ENCODE measurements around the gene AGPAT3. TPM values are rescaled to one million over a fixed set of nuclear protein-coding genes. Genes with fewer than 3 reads are reported as not detected.

Gene AGPAT3
- total RNA-seq, 1 donor from 2014 or later: 65.9 TPM

DNA sequence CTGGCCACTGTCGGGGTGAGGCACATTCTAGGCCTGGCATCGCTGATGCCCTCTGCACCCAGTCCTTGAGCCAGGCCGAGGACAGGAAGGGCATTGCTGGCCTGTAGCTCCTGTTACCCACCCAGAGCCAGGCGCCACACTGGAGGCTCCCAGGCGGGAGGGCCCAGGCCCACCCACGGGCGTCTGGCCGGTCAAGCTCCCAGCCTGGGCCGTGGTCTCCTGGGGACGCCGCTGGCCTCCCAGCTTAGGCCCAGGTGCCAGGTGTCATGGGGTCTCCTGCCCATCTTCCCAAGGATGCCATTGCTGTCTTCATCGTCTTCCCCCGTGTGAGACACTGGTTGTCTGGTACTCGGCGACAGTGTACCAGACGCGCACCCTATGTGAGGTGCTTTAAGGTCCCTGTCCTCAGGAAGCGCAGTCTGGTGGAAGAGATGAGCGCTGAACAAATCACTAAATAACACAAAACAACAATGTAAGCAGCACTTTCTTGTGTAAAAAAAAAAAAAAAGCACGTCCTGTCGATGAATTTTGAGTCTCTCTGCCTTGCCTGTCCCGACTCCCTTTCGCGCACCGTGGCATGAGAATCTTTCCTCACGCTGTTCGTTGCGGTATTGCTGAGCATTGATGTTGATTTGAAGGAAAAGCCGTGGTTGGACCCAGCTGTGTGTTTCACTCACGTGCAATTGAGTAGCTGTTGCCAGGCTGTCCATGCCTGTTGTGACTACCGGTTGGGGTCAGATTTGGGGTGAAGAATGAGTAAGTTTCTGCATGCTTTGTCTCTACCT lies 120.1 kb downstream of the AGPAT3 start:
- H3K27me3 ChIP-seq: no peaks in the 10 kb centered on the region
- intact Hi-C loops (cut with DNase I): no loop called here
- DNase-seq (ENCODE audit: low spot score in 2 of 2): no peak
- no peaks in the 10 kb centered on the region for H3K9me3 ChIP-seq
- peaks cover 27 to 40% of the 10 kb centered on the region in 2 donors for H3K36me3 ChIP-seq
- no peaks in the 10 kb centered on the region for H3K4me1 ChIP-seq
- H3K4me3 ChIP-seq: no peak overlapping the region
- TF ChIP-seq, protein P1, sequence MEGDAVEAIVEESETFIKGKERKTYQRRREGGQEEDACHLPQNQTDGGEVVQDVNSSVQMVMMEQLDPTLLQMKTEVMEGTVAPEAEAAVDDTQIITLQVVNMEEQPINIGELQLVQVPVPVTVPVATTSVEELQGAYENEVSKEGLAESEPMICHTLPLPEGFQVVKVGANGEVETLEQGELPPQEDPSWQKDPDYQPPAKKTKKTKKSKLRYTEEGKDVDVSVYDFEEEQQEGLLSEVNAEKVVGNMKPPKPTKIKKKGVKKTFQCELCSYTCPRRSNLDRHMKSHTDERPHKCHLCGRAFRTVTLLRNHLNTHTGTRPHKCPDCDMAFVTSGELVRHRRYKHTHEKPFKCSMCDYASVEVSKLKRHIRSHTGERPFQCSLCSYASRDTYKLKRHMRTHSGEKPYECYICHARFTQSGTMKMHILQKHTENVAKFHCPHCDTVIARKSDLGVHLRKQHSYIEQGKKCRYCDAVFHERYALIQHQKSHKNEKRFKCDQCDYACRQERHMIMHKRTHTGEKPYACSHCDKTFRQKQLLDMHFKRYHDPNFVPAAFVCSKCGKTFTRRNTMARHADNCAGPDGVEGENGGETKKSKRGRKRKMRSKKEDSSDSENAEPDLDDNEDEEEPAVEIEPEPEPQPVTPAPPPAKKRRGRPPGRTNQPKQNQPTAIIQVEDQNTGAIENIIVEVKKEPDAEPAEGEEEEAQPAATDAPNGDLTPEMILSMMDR (IDR thresholded peaks at IDR 0.05): no peak
- H3K27ac ChIP-seq: no peak overlapping the region

DNA sequence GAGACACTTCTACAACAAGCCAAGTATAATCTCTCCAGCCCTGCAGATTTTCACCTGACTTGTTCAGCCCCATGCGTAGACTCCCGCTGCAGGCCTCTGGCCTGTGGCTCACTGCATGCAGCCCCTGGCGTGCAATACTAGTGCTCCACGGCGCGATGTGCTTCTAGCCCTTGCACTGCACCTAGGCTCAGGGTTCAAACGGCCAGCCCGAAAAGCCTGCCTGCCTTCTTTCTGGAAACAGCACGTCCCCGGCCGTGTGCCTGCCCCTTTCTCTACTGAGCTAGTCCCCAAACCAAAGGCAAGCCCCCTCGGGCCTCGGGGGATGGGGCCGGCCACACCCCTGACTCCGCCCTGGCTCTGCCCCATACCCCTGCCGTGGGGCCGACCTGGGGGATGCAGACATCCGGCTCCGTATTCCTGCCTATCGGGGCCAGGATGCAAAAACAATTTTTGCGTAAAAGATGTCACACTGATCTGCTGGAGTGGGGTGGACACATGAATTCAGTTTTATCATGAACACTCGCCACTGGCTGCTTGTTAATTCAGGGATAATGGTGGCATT lies 120.7 kb downstream of the AGPAT3 start:
- Histone ChIP-seq H3K4me1 (no peaks in the 10 kb centered on the region), H3K36me3 (peaks cover 26 to 36% of the 10 kb centered on the region in 2 donors), H3K27ac (no peak overlapping the region), H3K27me3 (no peaks in the 10 kb centered on the region), H3K9me3 (no peaks in the 10 kb centered on the region), H3K4me3 (no peak overlapping the region)
- TF ChIP-seq, protein P1 (IDR thresholded peaks at IDR 0.05): no peak
- intact Hi-C loops (cut with DNase I): no loop called here
- no peak for DNase-seq (ENCODE audit: low spot score in 2 of 2)

DNA sequence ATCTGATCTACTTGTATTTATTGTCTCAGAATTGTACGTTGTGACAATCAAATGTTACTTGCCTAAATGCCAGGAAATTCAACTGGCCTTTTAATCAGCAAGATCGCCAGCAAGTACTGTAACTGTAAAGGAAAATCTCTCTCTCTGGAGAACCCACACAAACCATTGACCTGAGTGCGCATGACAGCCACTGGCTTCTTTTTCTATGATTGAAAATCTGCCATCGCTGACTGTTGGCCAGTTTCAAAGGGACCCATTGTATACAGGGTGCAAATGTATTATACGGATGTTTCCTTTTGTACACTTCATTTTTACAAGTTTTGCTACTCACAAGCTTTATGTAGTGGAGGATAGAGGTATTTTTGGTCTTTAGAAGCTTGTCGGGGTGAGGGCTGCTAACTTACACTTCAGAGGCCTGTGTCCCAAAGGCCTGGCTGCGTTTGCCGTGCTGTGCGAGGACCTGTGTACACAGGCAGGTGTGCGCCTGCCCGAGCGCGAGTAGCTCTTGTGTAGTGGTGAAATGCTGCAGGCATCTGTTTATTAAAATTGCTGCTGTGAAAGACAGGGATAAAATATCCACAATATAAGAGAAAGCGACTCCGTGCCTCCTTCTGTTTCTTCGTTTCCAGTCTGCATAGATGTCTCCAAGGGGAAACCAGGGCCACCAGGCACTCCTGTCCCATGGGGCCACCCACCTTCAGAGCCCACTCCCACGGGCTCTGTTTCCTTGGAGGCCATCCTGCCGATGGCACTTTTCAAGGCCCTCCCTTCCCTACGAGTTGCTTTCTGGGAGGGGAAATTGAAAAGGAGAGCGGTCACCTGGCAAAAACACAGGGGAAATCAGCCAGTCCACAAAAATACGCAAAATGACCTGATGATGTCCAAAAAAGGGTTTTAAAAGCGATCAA lies 121.8 kb downstream of the AGPAT3 start:
- intact Hi-C loops (cut with DNase I): no loop called here
- no peak overlapping the region for H3K4me3 ChIP-seq
- no peak overlapping the region for H3K27ac ChIP-seq
- no peaks in the 10 kb centered on the region for H3K9me3 ChIP-seq
- TF ChIP-seq, protein P1 (IDR thresholded peaks at IDR 0.05): no peak
- DNase-seq (ENCODE audit: low spot score in 2 of 2): no peak
- H3K4me1 ChIP-seq: no peaks in the 10 kb centered on the region
- H3K27me3 ChIP-seq: no peaks in the 10 kb centered on the region
- peaks cover 18 to 26% of the 10 kb centered on the region in 2 donors for H3K36me3 ChIP-seq

DNA sequence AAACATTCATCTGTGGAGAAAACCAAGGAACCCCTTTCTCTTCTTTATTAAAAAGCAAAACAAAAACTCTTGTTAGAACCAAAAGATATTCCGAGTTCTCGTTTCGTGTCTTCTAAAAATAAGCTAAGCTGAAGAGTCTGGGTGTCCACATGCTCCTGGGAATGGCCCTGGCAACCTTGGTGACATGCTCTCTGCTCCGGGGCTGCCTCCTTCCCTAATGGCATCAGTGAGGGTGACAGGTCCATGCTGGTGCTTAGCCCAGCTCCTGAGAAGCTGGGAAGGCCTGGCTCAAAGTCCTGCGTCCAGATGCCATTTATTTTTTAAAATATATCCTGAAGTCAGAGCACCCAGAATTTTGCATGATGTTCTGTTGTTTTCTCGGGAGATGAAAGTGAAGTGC lies 122.5 kb downstream of the AGPAT3 start:
- TF ChIP-seq, protein P1 (IDR thresholded peaks at IDR 0.05): no peak
- H3K9me3 ChIP-seq: no peaks in the 10 kb centered on the region
- no peak overlapping the region for H3K27ac ChIP-seq
- DNase-seq (ENCODE audit: low spot score in 2 of 2): no peak
- no peaks in the 10 kb centered on the region for H3K27me3 ChIP-seq
- no peak overlapping the region for H3K4me3 ChIP-seq
- no peaks in the 10 kb centered on the region for H3K4me1 ChIP-seq
- intact Hi-C loops (cut with DNase I): no loop called here
- H3K36me3 ChIP-seq: peaks cover 11 to 19% of the 10 kb centered on the region in 2 donors

DNA sequence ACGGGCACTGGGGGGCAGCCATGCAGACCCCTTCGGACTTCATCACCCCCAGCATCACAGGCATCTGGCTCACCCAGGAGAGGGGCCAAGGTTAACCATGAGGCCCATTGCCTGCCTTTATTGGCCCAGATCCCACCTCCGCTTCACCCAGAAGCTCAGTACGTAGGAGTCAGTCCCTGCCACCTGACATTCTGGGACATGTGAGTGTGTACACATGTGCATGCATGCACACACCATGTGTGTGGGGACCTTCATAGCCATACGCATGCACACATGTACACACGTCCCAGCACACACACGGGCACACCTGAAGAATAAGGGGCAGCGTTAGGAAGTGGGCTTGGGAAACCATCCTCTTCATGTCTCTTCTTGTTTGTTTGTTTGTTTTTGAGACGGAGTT lies 123.0 kb downstream of the AGPAT3 start:
- Histone ChIP-seq H3K4me1 (no peaks in the 10 kb centered on the region), H3K4me3 (no peak overlapping the region), H3K9me3 (no peaks in the 10 kb centered on the region), H3K27me3 (no peaks in the 10 kb centered on the region), H3K27ac (no peak overlapping the region), H3K36me3 (peaks cover 6 to 14% of the 10 kb centered on the region in 2 donors)
- DNase-seq (ENCODE audit: low spot score in 2 of 2): no peak
- intact Hi-C loops (cut with DNase I): no loop called here
- TF ChIP-seq, protein P1 (IDR thresholded peaks at IDR 0.05): no peak

All from ascending aorta (tissue), 2 donors.